Large intestine (tissue), 3 donors: ENCODE results near the gene CHAT. TPM values are rescaled to one million over a fixed set of nuclear protein-coding genes. Genes with fewer than 3 reads are reported as not detected.

Source experiments
- DNase-seq, 2 donors: peaks; one replicate each; pipeline versions ENCODE4 v3.0.0 to v3.0.0-alpha.2; 2013
- H3K27ac ChIP-seq: one replicate; pipeline ENCODE4 v1.5.1; 2013; ENCODE audit warnings: low read length
- H3K27me3 ChIP-seq: 2 replicates; pipeline ENCODE4 v1.6.1; 2013; ENCODE audit warnings: low read length; ENCODE audit not compliant: control insufficient read depth, insufficient read depth
- H3K36me3 ChIP-seq: 2 replicates; pipeline ENCODE4 v1.6.1; 2013; ENCODE audit warnings: low read length; ENCODE audit not compliant: control insufficient read depth, insufficient read depth
- H3K4me1 ChIP-seq: one replicate; pipeline ENCODE4 v1.6.1; 2013; ENCODE audit warnings: low read length; ENCODE audit not compliant: control insufficient read depth, insufficient read depth
- H3K4me3 ChIP-seq: one replicate; pipeline ENCODE4 v1.5.1; 2013; ENCODE audit warnings: low read length
- H3K9me3 ChIP-seq: one replicate; pipeline ENCODE4 v1.6.1; 2013; ENCODE audit warnings: mild to moderate bottlenecking, low read depth, low read length, moderate library complexity; ENCODE audit not compliant: control insufficient read depth
- WGBS: methylation state at CpG from one replicate; pipeline ENCODE4 v1.1.5; 2013; ENCODE audit warnings: low lambda C conversion rate; ENCODE audit not compliant: insufficient coverage; 5-methylcytosine and 5-hydroxymethylcytosine counted together
- polyA plus RNA-seq: library from polyadenylated mRNA; unstranded; fragments of 120-200 nt; gene quantifications from one replicate; pipeline ENCODE4 v1.2.1, GENCODE V29; 2013

CHAT gene
- polyA plus RNA-seq, 1 donor: 0.96 TPM

- 60% methylated on average over 4 of the region's 7 CpGs for WGBS
- Histone ChIP-seq H3K36me3 (no peaks in the 10 kb centered on the region), H3K27me3 (peaks cover 19% of the 10 kb centered on the region), H3K4me1 (peaks cover 14% of the 10 kb centered on the region), H3K27ac (no peak overlapping the region), H3K4me3 (no peak overlapping the region), H3K9me3 (peaks cover 5% of the 10 kb centered on the region)
- DNase-seq: no peak
Measured at GRCh38 chr10:49688920-49689319, 75.1 kb downstream of the CHAT start.

DNA sequence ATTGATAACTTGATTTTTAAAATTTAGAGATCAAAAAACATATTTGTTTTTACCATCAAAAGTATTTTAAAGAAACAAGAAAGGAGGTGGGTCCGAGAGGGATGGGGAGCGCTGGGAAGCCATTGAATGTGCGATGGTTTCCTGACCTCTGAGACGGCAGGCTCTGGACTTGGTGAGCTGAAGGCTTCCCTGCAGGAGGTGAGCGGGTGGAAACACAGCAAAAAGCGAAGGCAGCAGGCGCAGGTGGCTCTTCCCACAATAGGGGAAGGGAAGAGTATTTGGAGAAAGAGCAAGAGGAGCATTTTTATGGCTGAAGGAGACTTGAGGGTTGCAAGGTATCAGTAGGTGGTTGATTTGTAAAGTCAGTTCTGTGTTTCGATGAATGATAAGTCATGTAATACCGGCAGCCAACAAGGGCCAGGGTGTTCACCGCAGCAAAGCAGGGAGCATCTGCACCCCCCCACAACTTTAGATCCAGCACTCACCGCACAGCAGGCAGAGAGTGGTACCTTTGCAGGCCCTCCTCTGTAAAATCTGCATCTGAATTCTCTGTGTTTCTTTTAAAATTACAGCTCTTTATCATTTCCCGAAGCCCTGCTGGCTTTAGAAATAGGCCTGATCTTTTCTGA is 76.2 kb downstream of the CHAT start:
- Histone ChIP-seq H3K9me3 (peaks cover 5% of the 10 kb centered on the region), H3K4me3 (no peak overlapping the region), H3K27me3 (peaks cover 19% of the 10 kb centered on the region), H3K27ac (no peak overlapping the region), H3K4me1 (peaks cover 14% of the 10 kb centered on the region), H3K36me3 (no peaks in the 10 kb centered on the region)
- DNase-seq: no peak
- 90% methylated on average over 5 of the region's 12 CpGs for WGBS

- Histone ChIP-seq H3K36me3 (no peaks in the 10 kb centered on the region), H3K9me3 (peaks cover 5% of the 10 kb centered on the region), H3K4me1 (peaks cover 14% of the 10 kb centered on the region), H3K27ac (no peak overlapping the region), H3K27me3 (peaks cover 23% of the 10 kb centered on the region), H3K4me3 (no peak overlapping the region)
- WGBS: no CpG with 5 or more reads among the region's 12 CpGs
- DNase-seq: no peak
Measured at GRCh38 chr10:49690698-49691356, 77.0 kb downstream of the CHAT start.

DNA sequence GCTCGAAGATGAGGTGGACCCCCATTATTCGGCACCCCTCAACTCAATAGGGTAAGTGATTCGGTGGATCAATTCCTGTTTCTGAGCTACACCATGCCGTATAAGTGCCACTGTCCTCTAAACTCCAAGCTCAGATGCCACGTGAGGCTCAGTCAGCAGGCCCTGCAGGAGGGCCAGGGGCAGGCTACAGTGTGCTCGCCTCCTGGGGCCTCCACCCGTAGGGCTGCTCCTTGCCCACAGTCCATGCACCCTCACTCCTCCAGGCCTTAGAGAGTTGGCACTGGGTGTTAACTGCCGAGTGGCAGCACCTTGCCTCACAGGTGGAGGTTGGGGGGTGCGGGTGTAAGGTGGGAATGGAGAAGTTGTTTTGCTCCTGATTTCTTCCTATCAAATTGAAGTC is 77.8 kb downstream of the CHAT start:
- Histone ChIP-seq H3K36me3 (no peaks in the 10 kb centered on the region), H3K4me1 (peaks cover 14% of the 10 kb centered on the region), H3K9me3 (peaks cover 4% of the 10 kb centered on the region), H3K27me3 (peaks cover 23% of the 10 kb centered on the region), H3K27ac (no peak overlapping the region), H3K4me3 (no peak overlapping the region)
- DNase-seq: no peak
- WGBS: no CpG with 5 or more reads among the region's 9 CpGs

- Histone ChIP-seq H3K4me1 (no peaks in the 10 kb centered on the region), H3K4me3 (no peak overlapping the region), H3K27me3 (peaks cover 18% of the 10 kb centered on the region), H3K27ac (no peak overlapping the region), H3K9me3 (no peaks in the 10 kb centered on the region), H3K36me3 (no peaks in the 10 kb centered on the region)
- DNase-seq: no peak
- WGBS: no CpG with 5 or more reads among the region's 6 CpGs
Measured at GRCh38 chr10:49694466-49694865, 80.6 kb downstream of the CHAT start.

- no CpG with 5 or more reads among the region's 7 CpGs for WGBS
- DNase-seq: no peak
- Histone ChIP-seq H3K27me3 (peaks cover 8% of the 10 kb centered on the region), H3K4me1 (no peaks in the 10 kb centered on the region), H3K36me3 (no peaks in the 10 kb centered on the region), H3K27ac (no peak overlapping the region), H3K4me3 (no peak overlapping the region), H3K9me3 (no peaks in the 10 kb centered on the region)
Measured at GRCh38 chr10:49696311-49696710, 82.5 kb downstream of the CHAT start.

DNA sequence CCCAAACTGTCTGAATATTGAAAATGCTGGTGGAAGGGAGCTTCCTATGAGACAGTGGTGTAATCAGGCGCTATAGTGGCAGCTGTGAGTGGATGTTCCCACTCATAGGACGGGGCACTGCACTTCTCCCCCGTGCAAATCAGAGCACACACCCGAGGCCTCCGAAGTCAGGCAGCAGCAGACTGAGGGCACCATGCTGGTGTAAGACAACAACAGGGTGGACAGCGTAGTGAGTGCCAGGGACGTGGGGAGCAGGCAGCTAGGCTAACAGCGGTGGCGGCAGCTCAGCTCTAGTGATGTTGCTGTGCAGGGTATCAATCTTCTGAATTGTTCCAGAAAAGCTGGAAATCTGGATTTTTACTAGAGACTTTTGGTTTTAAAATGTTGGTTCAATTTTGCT is 84.8 kb downstream of the CHAT start:
- no peaks in the 10 kb centered on the region for H3K9me3 ChIP-seq
- peaks cover 7% of the 10 kb centered on the region for H3K27me3 ChIP-seq
- no CpG with 5 or more reads among the region's 9 CpGs for whole genome bisulfite sequencing
- H3K4me3 ChIP-seq: no peak overlapping the region
- H3K4me1 ChIP-seq: no peaks in the 10 kb centered on the region
- H3K27ac ChIP-seq: no peak overlapping the region
- H3K36me3 ChIP-seq: no peaks in the 10 kb centered on the region
- no peak for DNase-seq

GRCh38 chr10:49700211-49700610 is 86.4 kb downstream of the CHAT start:
- Histone ChIP-seq H3K27me3 (peaks cover 7% of the 10 kb centered on the region), H3K36me3 (no peaks in the 10 kb centered on the region), H3K4me3 (no peak overlapping the region), H3K27ac (no peak overlapping the region), H3K9me3 (no peaks in the 10 kb centered on the region), H3K4me1 (no peaks in the 10 kb centered on the region)
- no CpG with 5 or more reads among the region's 3 CpGs for WGBS
- no peak for DNase-seq

DNA sequence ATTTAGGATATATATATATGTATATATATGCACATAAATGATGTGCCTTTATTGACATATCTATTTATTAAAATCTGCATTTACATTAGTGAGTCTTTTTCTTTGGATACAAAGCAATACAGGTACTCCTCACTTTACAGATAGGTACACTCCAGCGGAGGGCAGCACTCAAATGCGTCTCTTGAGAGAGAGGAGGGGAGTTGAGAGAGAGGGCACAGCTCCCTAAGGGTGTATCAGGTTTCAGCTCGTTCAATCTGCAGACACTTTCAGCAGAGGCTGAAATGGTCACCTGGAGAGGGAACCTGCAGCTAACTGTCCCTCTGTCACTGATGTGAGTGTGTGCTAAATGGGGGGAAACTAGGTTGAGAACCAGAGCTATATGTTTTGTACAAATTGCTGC is 87.2 kb downstream of the CHAT start:
- Histone ChIP-seq H3K4me3 (no peak overlapping the region), H3K27ac (no peak overlapping the region), H3K9me3 (no peaks in the 10 kb centered on the region), H3K4me1 (no peaks in the 10 kb centered on the region), H3K36me3 (no peaks in the 10 kb centered on the region), H3K27me3 (peaks cover 2% of the 10 kb centered on the region)
- no CpG with 5 or more reads among the region's 3 CpGs for WGBS
- no peak for DNase-seq

DNA sequence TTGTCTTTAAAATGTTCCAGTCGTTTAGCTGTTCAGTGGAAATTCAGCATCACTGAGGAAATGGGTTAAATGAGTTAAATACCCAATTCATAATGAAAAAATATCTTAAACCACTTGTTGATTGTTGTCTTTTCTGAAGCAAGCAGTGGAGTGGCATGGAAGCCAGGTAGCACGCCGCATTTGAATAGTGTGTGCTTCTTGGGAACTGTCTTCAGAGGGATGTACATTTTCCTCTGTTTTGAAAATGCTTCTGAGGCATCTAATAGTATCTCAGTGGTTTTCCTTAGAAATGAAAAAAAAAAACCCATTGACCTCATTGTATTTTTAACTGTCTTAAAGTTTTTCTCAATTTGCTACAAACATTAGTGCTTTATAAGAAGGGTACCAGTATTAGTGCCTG is 93.7 kb downstream of the CHAT start:
- Histone ChIP-seq H3K27ac (no peak overlapping the region), H3K4me3 (no peak overlapping the region), H3K4me1 (no peaks in the 10 kb centered on the region), H3K9me3 (no peaks in the 10 kb centered on the region), H3K36me3 (no peaks in the 10 kb centered on the region), H3K27me3 (peaks cover 11% of the 10 kb centered on the region)
- whole genome bisulfite sequencing: 50% methylated on average over 1 of the region's 3 CpGs
- DNase-seq: no peak

- Histone ChIP-seq H3K4me1 (no peaks in the 10 kb centered on the region), H3K9me3 (no peaks in the 10 kb centered on the region), H3K27ac (no peak overlapping the region), H3K4me3 (no peak overlapping the region), H3K36me3 (no peaks in the 10 kb centered on the region), H3K27me3 (peaks cover 9% of the 10 kb centered on the region)
- WGBS: no CpG with 5 or more reads among the region's 5 CpGs
- no peak for DNase-seq
Measured at GRCh38 chr10:49709934-49710333, 96.1 kb downstream of the CHAT start.
